ENCODE results near the gene NOTUM. TPM values are rescaled to one million over a fixed set of nuclear protein-coding genes. Genes with fewer than 3 reads are reported as not detected.

The NOTUM gene
- total and polyA plus RNA-seq, 2 of the 4 experiments (the other 2 are of a cell fraction), result 0.05 TPM; not detected in 1

DNA sequence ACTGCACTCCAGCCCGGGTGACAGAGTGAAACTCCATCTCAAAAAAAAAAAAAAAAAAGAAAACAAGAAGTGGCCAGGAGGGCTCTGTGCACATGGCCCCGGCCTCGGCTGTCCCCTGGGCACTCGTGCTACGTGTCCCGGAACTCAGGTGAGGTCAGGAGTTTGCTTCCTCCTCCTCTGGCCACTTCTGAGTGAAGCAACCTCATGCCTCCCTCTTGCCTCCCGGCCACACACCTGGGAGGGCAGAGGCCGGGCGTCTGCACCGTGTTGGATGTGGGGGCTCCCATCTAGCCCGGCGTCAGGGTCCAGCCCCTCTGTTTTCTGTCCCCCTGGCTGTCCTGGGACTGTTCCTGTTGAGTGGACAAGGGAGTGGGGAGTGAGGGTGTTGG is 38.6 kb upstream of the NOTUM start (continued):
- TF ChIP-seq NFE2L2 (IDR thresholded peaks at IDR 0.05; ENCODE audit: low read depth, low read length), result no peak
- no peak for TF ChIP-seq BHLHE40 (IDR thresholded peaks at IDR 0.05; ENCODE audit: low read depth, low read length)
- no peak for TF ChIP-seq POLR2A (IDR thresholded peaks at IDR 0.05; ENCODE audit: low read depth, low read length)

DNA sequence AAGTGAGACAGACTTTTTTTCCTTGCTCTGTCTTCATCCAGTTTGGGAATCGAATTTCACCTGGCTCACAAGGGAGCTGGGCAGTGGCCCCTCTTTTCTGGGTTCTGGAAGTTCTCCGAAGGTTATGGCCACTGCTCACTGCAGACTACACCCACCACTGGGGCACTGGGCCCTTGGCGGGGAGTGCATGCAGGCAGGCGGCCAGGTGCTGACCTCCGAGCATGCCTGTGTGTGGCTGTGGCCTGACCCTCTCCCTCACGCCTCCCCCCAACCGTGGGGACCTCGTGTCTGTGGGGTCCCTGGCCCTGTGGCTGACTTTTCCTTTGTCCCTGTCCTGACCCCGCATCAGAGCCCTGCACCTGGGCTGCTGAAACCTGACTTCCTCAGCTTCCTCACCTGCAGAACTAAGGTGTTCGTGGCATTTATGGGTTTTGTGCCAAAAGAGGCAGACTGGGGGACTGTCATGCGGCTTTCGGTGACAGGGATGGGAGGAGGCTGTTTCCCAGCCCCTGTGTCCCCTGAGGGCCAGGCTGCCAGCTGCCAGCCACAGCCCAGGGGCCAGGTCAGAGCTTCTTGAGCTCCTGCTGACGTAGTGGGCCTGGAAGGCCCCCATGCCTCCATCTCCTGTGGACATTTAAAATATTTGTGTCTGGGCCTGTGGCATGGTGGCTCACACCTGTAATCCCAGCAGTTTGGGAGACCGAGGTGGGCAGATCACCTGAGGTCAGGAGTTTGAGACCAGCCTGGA is 37.9 kb upstream of the NOTUM start:
- Histone ChIP-seq H3K18ac (ENCODE audit: low read depth, low read length) (no peak overlapping the region), H3K36me3 (ENCODE audit: control insufficient read depth, insufficient read depth, low read length) (peaks cover 6% of the 10 kb centered on the region; the same call in 1 of the 2 replicates), H3K79me1 (ENCODE audit: low read depth in 1 of 2, low read length in 2 of 2) (peaks cover 6 to 17% of the 10 kb centered on the region in 2 experiments; a peak in 2 of 4 replicates), H3K4me3 (ENCODE audit: insufficient read depth, low read depth, low read length) (no peak overlapping the region), H3K56ac (ENCODE audit: extremely low read depth, insufficient read depth, low read length) (no peak overlapping the region), H3K14ac (replicated peaks; ENCODE audit: low read depth, low read length) (no peak overlapping the region), H3K4ac (ENCODE audit: low read depth, low read length) (no peak overlapping the region), H4K8ac (ENCODE audit: low read depth in 2 of 2, low read length in 2 of 2) (no peak overlapping the region), H2BK120ac (ENCODE audit: low read depth, low read length) (no peak overlapping the region), H2AFZ (replicated peaks; ENCODE audit: low read length, poor library complexity) (peak overlapping the region; percentile 21), H4K20me1 (ENCODE audit: insufficient read depth, low read length) (peaks cover 3% of the 10 kb centered on the region; the same call in 1 of the 2 replicates), H2AK5ac (ENCODE audit: low read depth, low read length) (no peak overlapping the region), H3K27me3 (ENCODE audit: control insufficient read depth, insufficient read depth, low read length) (no peaks in the 10 kb centered on the region), H2BK15ac (ENCODE audit: low read depth, low read length) (no peak overlapping the region), H4K5ac (ENCODE audit: low read depth, low read length) (no peak overlapping the region), H3K9me3 (ENCODE audit: control insufficient read depth, insufficient read depth, low read length) (no peaks in the 10 kb centered on the region), H3K4me2 (ENCODE audit: low read depth, low read length) (no peak overlapping the region), H4K91ac (ENCODE audit: insufficient read depth, low read depth, low read length) (no peak overlapping the region), H3K9ac (ENCODE audit: low read depth, low read length) (no peak overlapping the region), H3K23ac (ENCODE audit: low read depth, low read length) (no peak overlapping the region), H2BK20ac (ENCODE audit: low read depth, low read length) (no peak overlapping the region), H3K4me1 (ENCODE audit: control insufficient read depth, insufficient read depth, low read length) (peaks cover 8% of the 10 kb centered on the region), H2AK9ac (replicated peaks; ENCODE audit: low read depth, low read length, poor library complexity) (no peak overlapping the region), H3K27ac (ENCODE audit: insufficient read depth, low read length) (no peak overlapping the region), H3K9me1 (ENCODE audit: insufficient read depth, low read length) (peaks cover 9% of the 10 kb centered on the region; the same call in 1 of the 2 replicates), H2BK5ac (ENCODE audit: low read depth, low read length, poor library complexity, severe bottlenecking) (no peak overlapping the region)
- no peak for DNase-seq
- CTCF ChIA-PET, result no interaction called here
- intact Hi-C loops (cut with micrococcal nuclease) (no loop called here), dilution Hi-C loops (cut with HindIII; ENCODE audit: low sequenced_read_pairs, unreplicated experiment) (no loop called here), in situ Hi-C loops (cut with MboI; ENCODE audit: low sequenced_read_pairs) (no loop called here)
- 72% methylated on average over 6 of the region's 14 CpGs; no CpG with 5 or more reads in 1 of the 2 experiments for WGBS, 2 experiments (ENCODE audit: extremely low coverage in 2 of 2, insufficient read length in 1 of 2)
- no TSS peak for BruUV-seq (replicated peaks)
- ATAC-seq (ENCODE audit: low read depth), result no peak
- POLR2A ChIA-PET (ENCODE audit: unreplicated experiment), result no interaction called here
- TF ChIP-seq, protein P1, sequence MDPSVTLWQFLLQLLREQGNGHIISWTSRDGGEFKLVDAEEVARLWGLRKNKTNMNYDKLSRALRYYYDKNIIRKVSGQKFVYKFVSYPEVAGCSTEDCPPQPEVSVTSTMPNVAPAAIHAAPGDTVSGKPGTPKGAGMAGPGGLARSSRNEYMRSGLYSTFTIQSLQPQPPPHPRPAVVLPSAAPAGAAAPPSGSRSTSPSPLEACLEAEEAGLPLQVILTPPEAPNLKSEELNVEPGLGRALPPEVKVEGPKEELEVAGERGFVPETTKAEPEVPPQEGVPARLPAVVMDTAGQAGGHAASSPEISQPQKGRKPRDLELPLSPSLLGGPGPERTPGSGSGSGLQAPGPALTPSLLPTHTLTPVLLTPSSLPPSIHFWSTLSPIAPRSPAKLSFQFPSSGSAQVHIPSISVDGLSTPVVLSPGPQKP (IDR thresholded peaks at IDR 0.05; ENCODE audit: borderline replicate concordance, low read depth, low read length), result no peak
- TF ChIP-seq MAZ (IDR thresholded peaks at IDR 0.05; ENCODE audit: borderline replicate concordance, low read depth, low read length) (no peak), RCOR1 (IDR thresholded peaks at IDR 0.05; ENCODE audit: insufficient replicate concordance, low read length) (no peak), CEBPB (IDR thresholded peaks at IDR 0.05; ENCODE audit: low read depth, low read length) (no peak), RFX5 (IDR thresholded peaks at IDR 0.05; ENCODE audit: low read depth, low read length) (no peak), RAD21 (IDR thresholded peaks at IDR 0.05; ENCODE audit: low read length) (no peak), MAFK (IDR thresholded peaks at IDR 0.05; ENCODE audit: low read depth, low read length) (no peak), BHLHE40 (IDR thresholded peaks at IDR 0.05; ENCODE audit: low read depth, low read length) (no peak), FOS (IDR thresholded peaks at IDR 0.05; ENCODE audit: low read depth, low read length) (no peak), NFE2L2 (IDR thresholded peaks at IDR 0.05; ENCODE audit: low read depth, low read length) (no peak), SMC3 (IDR thresholded peaks at IDR 0.05; ENCODE audit: low read depth, low read length) (no peak)
- TF ChIP-seq, protein P2, sequence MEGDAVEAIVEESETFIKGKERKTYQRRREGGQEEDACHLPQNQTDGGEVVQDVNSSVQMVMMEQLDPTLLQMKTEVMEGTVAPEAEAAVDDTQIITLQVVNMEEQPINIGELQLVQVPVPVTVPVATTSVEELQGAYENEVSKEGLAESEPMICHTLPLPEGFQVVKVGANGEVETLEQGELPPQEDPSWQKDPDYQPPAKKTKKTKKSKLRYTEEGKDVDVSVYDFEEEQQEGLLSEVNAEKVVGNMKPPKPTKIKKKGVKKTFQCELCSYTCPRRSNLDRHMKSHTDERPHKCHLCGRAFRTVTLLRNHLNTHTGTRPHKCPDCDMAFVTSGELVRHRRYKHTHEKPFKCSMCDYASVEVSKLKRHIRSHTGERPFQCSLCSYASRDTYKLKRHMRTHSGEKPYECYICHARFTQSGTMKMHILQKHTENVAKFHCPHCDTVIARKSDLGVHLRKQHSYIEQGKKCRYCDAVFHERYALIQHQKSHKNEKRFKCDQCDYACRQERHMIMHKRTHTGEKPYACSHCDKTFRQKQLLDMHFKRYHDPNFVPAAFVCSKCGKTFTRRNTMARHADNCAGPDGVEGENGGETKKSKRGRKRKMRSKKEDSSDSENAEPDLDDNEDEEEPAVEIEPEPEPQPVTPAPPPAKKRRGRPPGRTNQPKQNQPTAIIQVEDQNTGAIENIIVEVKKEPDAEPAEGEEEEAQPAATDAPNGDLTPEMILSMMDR (conservative IDR thresholded peaks at IDR 0.05; ENCODE audit: low read depth, low read length), result no peak
